HG03066 (cell line): Measurements from ENCODE around the gene RPL11.
"Not testable (repeated sequence)": the region's sequence is repeated elsewhere in the genome, so short reads cannot be mapped to it uniquely, and the experiment has no call there.

Experiments
- ATAC-seq: cut with Tn5 transposase; IDR thresholded peaks from one replicate; pipeline ENCODE4 v1.9.1; 2021; ENCODE audit warnings: low read depth; ENCODE audit not compliant: unreplicated experiment

Gene RPL11

GRCh38 chr1:23727362-23727811 is 35.8 kb downstream of the RPL11 start:
- ATAC-seq = no peak

GRCh38 chr1:23732363-23733224 is 41.0 kb downstream of the RPL11 start:
- ATAC-seq = no peak

GRCh38 chr1:23733281-23733680 is 41.7 kb downstream of the RPL11 start:
- ATAC-seq = not testable (repeated sequence)

- ATAC-seq = no peak
Observed at GRCh38 chr1:23736437-23737134, 45.0 kb downstream of the RPL11 start.

GRCh38 chr1:23741609-23742008 is 50.0 kb downstream of the RPL11 start:
- ATAC-seq = no peak

GRCh38 chr1:23742670-23743286 is 51.2 kb downstream of the RPL11 start:
- ATAC-seq = peak; percentile 12

- peak; percentile 69 for ATAC-seq
Observed at GRCh38 chr1:23743287-23744152, 51.9 kb downstream of the RPL11 start, which contains the start of gene ELOA. Gene ELOA (plus strand): TSS chr1:23743471. CDS start chr1:23743504, 33 bp downstream.

GRCh38 chr1:23745515-23745914 is 53.9 kb downstream of the RPL11 start:
- no peak for ATAC-seq
